Heart left ventricle (tissue), 13 donors: ENCODE results near the gene TGFBR3.

ENCODE experiments used
- POLR2A ChIP-seq, 2 donors: fragments of 450-650 bp; IDR thresholded peaks; one replicate each; pipeline ENCODE4 v1.6.1; 2017; ENCODE audit warnings: antibody characterized with exemption in 2 of 2, mild to moderate bottlenecking in 2 of 2, moderate library complexity in 2 of 2
- TF ChIP-seq, protein P1 (sequence below), 12 donors: fragments of 200-600 bp; sonication (generic) in 4 of 12; IDR thresholded peaks; one replicate each; pipeline versions ENCODE4 v1.5.0 to v1.8.0; 2018 to 2022; ENCODE audit warnings: antibody characterized with exemption in 12 of 12, mild to moderate bottlenecking in 5 of 12
- donor health status: ischemic (EF 13 %, LVEDD 7.1; RV severe dilation, severe dysfunction).
- donor health status: DM: no; HTN: yes; CAD: no.
- donor health status: DM: no; HTN: no; CAD: no.
- donor health status: ischemic (EF 25% LVEDD 6.9; RV normal size, moderate dysfunction).
- donor health status: ischemic (EF 25% LVEDD 5.7; RV mildly dilated, moderate dysfunction).
- donor health status: ischemic (EF 35%, LVEDD 5.7; RV mildly dilated, moderate dysfunction).
- donor health status: nonischemic (EF 11% LVEDD 7.7; RV severe dilation, severe dysfunction).
- donor health status: DM: yes; HTN: yes; CAD: no.
- donor health status: PGD.
- donor health status: ischemic (EF 29% LVEDD 5.4; RV normal size, mild dysfunction).
- donor health status: nonischemic (EF 23%, LVEDD 6.1; RV moderate dilation, normal function).

DNA sequence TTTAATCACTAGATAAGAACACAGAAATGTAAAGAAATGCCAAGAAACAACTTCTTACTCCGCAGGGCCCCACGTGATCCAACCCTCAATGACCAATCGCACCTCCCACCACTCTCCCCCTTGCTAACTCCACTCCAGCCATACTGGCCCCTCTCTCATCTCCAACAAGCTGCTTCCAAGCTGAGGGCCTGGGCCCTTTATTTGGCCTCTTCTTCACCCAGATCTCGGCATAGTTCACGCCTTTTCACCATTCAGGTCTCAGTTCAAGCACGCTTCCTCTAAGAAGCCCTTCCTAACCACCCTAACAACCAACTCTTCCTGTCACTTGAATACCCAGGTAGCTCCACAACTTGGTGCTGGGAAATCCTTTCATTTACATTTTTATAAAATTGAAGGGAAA is 110.7 kb downstream of the TGFBR3 start:
- TF ChIP-seq, protein P1, sequence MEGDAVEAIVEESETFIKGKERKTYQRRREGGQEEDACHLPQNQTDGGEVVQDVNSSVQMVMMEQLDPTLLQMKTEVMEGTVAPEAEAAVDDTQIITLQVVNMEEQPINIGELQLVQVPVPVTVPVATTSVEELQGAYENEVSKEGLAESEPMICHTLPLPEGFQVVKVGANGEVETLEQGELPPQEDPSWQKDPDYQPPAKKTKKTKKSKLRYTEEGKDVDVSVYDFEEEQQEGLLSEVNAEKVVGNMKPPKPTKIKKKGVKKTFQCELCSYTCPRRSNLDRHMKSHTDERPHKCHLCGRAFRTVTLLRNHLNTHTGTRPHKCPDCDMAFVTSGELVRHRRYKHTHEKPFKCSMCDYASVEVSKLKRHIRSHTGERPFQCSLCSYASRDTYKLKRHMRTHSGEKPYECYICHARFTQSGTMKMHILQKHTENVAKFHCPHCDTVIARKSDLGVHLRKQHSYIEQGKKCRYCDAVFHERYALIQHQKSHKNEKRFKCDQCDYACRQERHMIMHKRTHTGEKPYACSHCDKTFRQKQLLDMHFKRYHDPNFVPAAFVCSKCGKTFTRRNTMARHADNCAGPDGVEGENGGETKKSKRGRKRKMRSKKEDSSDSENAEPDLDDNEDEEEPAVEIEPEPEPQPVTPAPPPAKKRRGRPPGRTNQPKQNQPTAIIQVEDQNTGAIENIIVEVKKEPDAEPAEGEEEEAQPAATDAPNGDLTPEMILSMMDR (IDR thresholded peaks at IDR 0.05): no peak
- TF ChIP-seq POLR2A (IDR thresholded peaks at IDR 0.05): no peak
